IMR-90 (cell line): ENCODE data around the gene EHMT1. TPM values are rescaled to one million over a fixed set of nuclear protein-coding genes. Genes with fewer than 3 reads are reported as not detected.

Experiments used
- ATAC-seq: fragments of 200-7000 bp; cut with Tn5 transposase; 2 replicates; pipeline ENCODE4 v1.9.1; 2020; ENCODE audit warnings: low read depth, mild to moderate bottlenecking, moderate library complexity
- BruUV-seq: library from RNA; stranded (reverse); fragments of 400-500 nt; replicated peaks from 2 replicates; lab custom pipeline; 2021; lab: Mats Ljungman, UMichigan
- CTCF ChIA-PET: fragments of 300-600 bp; formaldehyde crosslinking; extraction: SDS; loops from one replicate; lab custom pipeline; 2021; ENCODE audit warnings: antibody characterized with exemption; lab: Yijun Ruan, JAX
- POLR2A ChIA-PET: fragments of 300-600 bp; sonication (Branson Sonifier 250); formaldehyde crosslinking; loops from one replicate; lab custom pipeline; 2022; ENCODE audit warnings: antibody characterized with exemption; ENCODE audit not compliant: unreplicated experiment; lab: Charles Lee
- DNase-seq: peaks from one replicate; pipeline ENCODE4 v3.0.0; 2013
- H2AFZ ChIP-seq: replicated peaks from 2 replicates; pipeline ENCODE3; 2013; ENCODE audit warnings: low read length, mild to moderate bottlenecking; ENCODE audit not compliant: poor library complexity
- H2AK5ac ChIP-seq: 2 replicates; pipeline ENCODE4 v1.6.1; 2013; ENCODE audit warnings: low read depth, low read length, inconsistent platforms
- H2AK9ac ChIP-seq: replicated peaks from 2 replicates; pipeline ENCODE3; 2013; ENCODE audit warnings: mild to moderate bottlenecking, low read depth, low read length, moderate library complexity; ENCODE audit not compliant: poor library complexity
- H2BK120ac ChIP-seq: 2 replicates; pipeline ENCODE4 v1.6.1; 2013; ENCODE audit warnings: low read depth, low read length, inconsistent platforms
- H2BK15ac ChIP-seq: 3 replicates; pipeline ENCODE4 v1.6.1; 2013; ENCODE audit warnings: low read depth, low read length, inconsistent platforms
- H2BK20ac ChIP-seq: 2 replicates; pipeline ENCODE4 v1.6.1; 2013; ENCODE audit warnings: low read depth, mild to moderate bottlenecking, inconsistent platforms, low read length, moderate library complexity
- H2BK5ac ChIP-seq: 2 replicates; pipeline ENCODE4 v1.6.1; 2013; ENCODE audit warnings: mild to moderate bottlenecking, low read depth, low read length, inconsistent platforms; ENCODE audit not compliant: poor library complexity, severe bottlenecking
- H3K14ac ChIP-seq: replicated peaks from 2 replicates; pipeline ENCODE4 v1.6.1; 2013; ENCODE audit warnings: low read depth, low read length, inconsistent platforms
- H3K18ac ChIP-seq: 2 replicates; pipeline ENCODE4 v1.6.1; 2013; ENCODE audit warnings: low read depth, low read length, control low read depth
- H3K23ac ChIP-seq: 2 replicates; pipeline ENCODE4 v1.6.1; 2013; ENCODE audit warnings: low read depth, low read length, inconsistent platforms
- H3K27ac ChIP-seq: 2 replicates; pipeline ENCODE4 v1.5.1; 2013; ENCODE audit warnings: mild to moderate bottlenecking, control low read depth, low read length; ENCODE audit not compliant: insufficient read depth
- H3K27me3 ChIP-seq: 2 replicates; pipeline ENCODE4 v1.6.1; 2013; ENCODE audit warnings: low read length; ENCODE audit not compliant: control insufficient read depth, insufficient read depth
- H3K36me3 ChIP-seq: 2 replicates; pipeline ENCODE4 v1.6.1; 2013; ENCODE audit warnings: low read length, mixed read lengths; ENCODE audit not compliant: control insufficient read depth, insufficient read depth
- H3K4ac ChIP-seq: 2 replicates; pipeline ENCODE4 v1.6.1; 2013; ENCODE audit warnings: low read depth, low read length, inconsistent platforms
- H3K4me1 ChIP-seq: 2 replicates; pipeline ENCODE4 v1.6.1; 2013; ENCODE audit warnings: low read length, mixed read lengths; ENCODE audit not compliant: control insufficient read depth, insufficient read depth
- H3K4me2 ChIP-seq: 2 replicates; pipeline ENCODE4 v1.6.1; 2013; ENCODE audit warnings: low read depth, mild to moderate bottlenecking, control low read depth, low read length, moderate library complexity
- H3K4me3 ChIP-seq: 2 replicates; pipeline ENCODE4 v1.5.1; 2013; ENCODE audit warnings: low read depth, mild to moderate bottlenecking, control low read depth, low read length, moderate library complexity; ENCODE audit not compliant: insufficient read depth
- H3K56ac ChIP-seq: 2 replicates; pipeline ENCODE4 v1.6.1; 2013; ENCODE audit warnings: low read length, inconsistent platforms; ENCODE audit not compliant: insufficient read depth; ENCODE audit errors: extremely low read depth
- H3K79me1 ChIP-seq, 2 experiments: 2 replicates each; pipeline ENCODE4 v1.6.1; 2013; ENCODE audit warnings: low read length in 2 of 2, inconsistent platforms in 1 of 2, low read depth in 1 of 2
- H3K9ac ChIP-seq: 2 replicates; pipeline ENCODE4 v1.6.1; 2013; ENCODE audit warnings: low read depth, low read length, control low read depth
- H3K9me1 ChIP-seq: 2 replicates; pipeline ENCODE4 v1.6.1; 2013; ENCODE audit warnings: low read length, inconsistent platforms; ENCODE audit not compliant: insufficient read depth
- H3K9me3 ChIP-seq: 2 replicates; pipeline ENCODE4 v1.6.1; 2013; ENCODE audit warnings: low read length; ENCODE audit not compliant: control insufficient read depth, insufficient read depth
- H4K20me1 ChIP-seq: 2 replicates; pipeline ENCODE4 v1.6.1; 2013; ENCODE audit warnings: low read length, inconsistent platforms; ENCODE audit not compliant: insufficient read depth
- H4K5ac ChIP-seq: 2 replicates; pipeline ENCODE4 v1.6.1; 2013; ENCODE audit warnings: mild to moderate bottlenecking, low read depth, low read length, control low read depth
- H4K8ac ChIP-seq, 2 experiments: 2 replicates each; pipeline ENCODE4 v1.6.1; 2013; ENCODE audit warnings: low read depth in 2 of 2, low read length in 2 of 2, control low read depth in 1 of 2, inconsistent platforms in 1 of 2
- H4K91ac ChIP-seq: 2 replicates; pipeline ENCODE4 v1.6.1; 2013; ENCODE audit warnings: low read depth, low read length, inconsistent platforms; ENCODE audit not compliant: insufficient read depth
- BHLHE40 ChIP-seq: fragments of 150-350 bp; IDR thresholded peaks from 2 replicates; pipeline ENCODE4 v1.6.1; 2016; ENCODE audit warnings: mild to moderate bottlenecking, low read depth, low read length
- CEBPB ChIP-seq: IDR thresholded peaks from 2 replicates; pipeline ENCODE4 v1.6.1; 2012; ENCODE audit warnings: low read depth, low read length, improper control_type of control experiment
- CHD1 ChIP-seq: IDR thresholded peaks from 2 replicates; pipeline ENCODE4 v1.6.1; 2012; ENCODE audit warnings: low read depth, low read length, improper control_type of control experiment
- CTCF ChIP-seq: conservative IDR thresholded peaks from 2 replicates; pipeline ENCODE4 v1.5.1; 2012; ENCODE audit warnings: mild to moderate bottlenecking, low read depth, low read length, improper control_type of control experiment
- ELK1 ChIP-seq: fragments of 150-350 bp; IDR thresholded peaks from 2 replicates; pipeline ENCODE4 v1.6.1; 2016; ENCODE audit warnings: low read depth, mild to moderate bottlenecking, low read length, moderate library complexity, borderline replicate concordance
- FOS ChIP-seq: fragments of 150-350 bp; IDR thresholded peaks from 2 replicates; pipeline ENCODE4 v1.6.1; 2016; ENCODE audit warnings: low read depth, low read length
- MAFK ChIP-seq: IDR thresholded peaks from 2 replicates; pipeline ENCODE4 v1.6.1; 2012; ENCODE audit warnings: low read depth, low read length, improper control_type of control experiment
- MAZ ChIP-seq: IDR thresholded peaks from 2 replicates; pipeline ENCODE4 v1.6.1; 2012; ENCODE audit warnings: low read depth, mild to moderate bottlenecking, low read length, improper control_type of control experiment, moderate library complexity, borderline replicate concordance
- MXI1 ChIP-seq: IDR thresholded peaks from 2 replicates; pipeline ENCODE4 v1.6.1; 2012; ENCODE audit warnings: low read depth, mild to moderate bottlenecking, low read length, moderate library complexity, borderline replicate concordance
- NFE2L2 ChIP-seq: fragments of 150-350 bp; IDR thresholded peaks from 2 replicates; pipeline ENCODE4 v1.6.1; 2016; ENCODE audit warnings: low read depth, mild to moderate bottlenecking, low read length
- POLR2A ChIP-seq: IDR thresholded peaks from 2 replicates; pipeline ENCODE4 v1.6.1; 2012; ENCODE audit warnings: mild to moderate bottlenecking, low read depth, low read length
- RAD21 ChIP-seq: IDR thresholded peaks from 2 replicates; pipeline ENCODE4 v1.6.1; 2012; ENCODE audit warnings: low read length, improper control_type of control experiment
- RCOR1 ChIP-seq: IDR thresholded peaks from 2 replicates; pipeline ENCODE4 v1.6.1; 2012; ENCODE audit warnings: mild to moderate bottlenecking, low read length, improper control_type of control experiment; ENCODE audit not compliant: insufficient replicate concordance
- RFX5 ChIP-seq: IDR thresholded peaks from 2 replicates; pipeline ENCODE4 v1.8.0; 2012; ENCODE audit warnings: low read depth, mild to moderate bottlenecking, low read length, moderate library complexity
- SMC3 ChIP-seq: fragments of 150-350 bp; IDR thresholded peaks from 2 replicates; pipeline ENCODE4 v1.6.1; 2016; ENCODE audit warnings: low read depth, mild to moderate bottlenecking, antibody characterized with exemption, low read length, moderate library complexity
- USF2 ChIP-seq: fragments of 150-350 bp; IDR thresholded peaks from 2 replicates; pipeline ENCODE4 v1.6.1; 2017; ENCODE audit warnings: mild to moderate bottlenecking, antibody characterized with exemption, low read length, low read depth
- WGBS, 2 experiments: methylation state at CpG; one replicate each; pipeline versions ENCODE4 v1.1.5 to v1.1.7; 2013; ENCODE audit warnings: missing lambda C conversion rate in 2 of 2; ENCODE audit not compliant: insufficient read length in 1 of 2; ENCODE audit errors: extremely low coverage in 2 of 2; 5-methylcytosine and 5-hydroxymethylcytosine counted together
- dilution Hi-C: fragments of 300-500 bp; cut with HindIII; formaldehyde crosslinking; loops from one replicate; pipeline ENCODE4 v1.14.3; 2018; ENCODE audit warnings: low sequenced_read_pairs; ENCODE audit not compliant: unreplicated experiment
- in situ Hi-C: fragments of 300-500 bp; cut with MboI; formaldehyde crosslinking; loops from 3 replicates; pipeline ENCODE4 v1.14.3; 2019; ENCODE audit warnings: low sequenced_read_pairs, inconsistent platforms, mixed read lengths
- intact Hi-C: fragments of 100-400 bp; cut with micrococcal nuclease; formaldehyde crosslinking; loops from 2 replicates; pipeline ENCODE4 v1.10.0; 2022
- polyA plus RNA-seq, 3 experiments: library from polyadenylated mRNA; depleted of rRNA; stranded (reverse); fragments of >200 nt; gene quantifications; 2 replicates each; pipeline ENCODE4 v1.2.3, GENCODE V29; 2012; ENCODE audit warnings: low replicate concordance in 1 of 3
- total RNA-seq: library from RNA; depleted of rRNA; stranded (reverse); fragments of >200 nt; gene quantifications from 2 replicates; pipeline ENCODE4 v1.2.3, GENCODE V29; 2012

Gene EHMT1
- total and polyA plus RNA-seq, 2 of the 4 experiments (the other 2 are of a cell fraction) = 32.8 to 35.1 TPM

DNA sequence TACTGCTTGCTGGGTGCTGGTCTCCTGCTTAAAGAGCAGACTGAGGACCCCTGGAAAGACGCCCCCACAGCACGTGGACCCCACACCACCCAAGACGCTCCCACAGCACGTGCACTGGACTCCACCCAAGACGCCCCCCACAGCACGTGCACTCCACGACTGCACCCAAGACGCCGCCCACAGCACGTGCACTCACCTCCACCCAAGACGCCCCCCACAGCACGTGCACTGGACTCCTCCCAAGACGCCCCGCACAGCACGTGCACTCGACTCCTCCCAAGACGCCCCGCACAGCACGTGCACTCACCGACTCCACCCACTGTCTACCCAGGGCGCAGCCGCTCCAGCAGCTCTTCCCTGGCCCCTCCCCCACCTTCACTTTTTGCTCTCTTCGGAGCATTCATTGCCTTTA is 50.5 kb downstream of the EHMT1 start:
- no peak overlapping the region for H3K14ac ChIP-seq
- H3K9me3 ChIP-seq = no peaks in the 10 kb centered on the region
- no peak overlapping the region for H3K9ac ChIP-seq
- H3K79me1 ChIP-seq = peaks cover 51 to 83% of the 10 kb centered on the region in 2 experiments
- no peak overlapping the region for H3K4me3 ChIP-seq
- dilution Hi-C loops = no loop called here
- no peak overlapping the region for H3K4me2 ChIP-seq
- no peak overlapping the region for H4K8ac ChIP-seq
- no peak overlapping the region for H3K4ac ChIP-seq
- 96% methylated on average over 17 of the region's 23 CpGs; no CpG with 5 or more reads in 1 of the 2 experiments for WGBS, 2 experiments
- in situ Hi-C loops = no loop called here
- peaks cover 77% of the 10 kb centered on the region for H4K20me1 ChIP-seq
- no peak overlapping the region for H2BK120ac ChIP-seq
- no peak overlapping the region for H2BK5ac ChIP-seq
- no peak overlapping the region for H2BK20ac ChIP-seq
- no peak for TF ChIP-seq RAD21
- TF ChIP-seq CHD1 = no peak
- no peak for TF ChIP-seq RFX5
- no peak for TF ChIP-seq BHLHE40
- TF ChIP-seq MAZ = no peak
- TF ChIP-seq FOS = no peak
- TF ChIP-seq MXI1 = no peak
- TF ChIP-seq CEBPB = no peak
- TF ChIP-seq USF2 = no peak
- no peak for TF ChIP-seq RCOR1
- TF ChIP-seq CTCF = no peak
- no peak for TF ChIP-seq MAFK
- TF ChIP-seq NFE2L2 = no peak
- TF ChIP-seq ELK1 = no peak
- no peak for TF ChIP-seq SMC3
- TF ChIP-seq POLR2A = no peak
- H4K5ac ChIP-seq = no peak overlapping the region
- intact Hi-C loops = no loop called here
- ATAC-seq (no peak), DNase-seq (no peak)
- H4K91ac ChIP-seq = no peak overlapping the region
- peaks cover 14% of the 10 kb centered on the region for H3K9me1 ChIP-seq
- no TSS peak for BruUV-seq
- peak overlapping the region; percentile 24 for H2AFZ ChIP-seq
- H3K36me3 ChIP-seq = peaks cover 6% of the 10 kb centered on the region
- H3K27ac ChIP-seq = no peak overlapping the region
- peak overlapping the region; percentile 25 for H2AK9ac ChIP-seq
- ChIA-PET CTCF (no interaction called here), POLR2A (no interaction called here)
- no peak overlapping the region for H2BK15ac ChIP-seq
- no peaks in the 10 kb centered on the region for H3K27me3 ChIP-seq
- H3K4me1 ChIP-seq = peaks cover 17% of the 10 kb centered on the region
- H3K23ac ChIP-seq = no peak overlapping the region
- H3K56ac ChIP-seq = no peak overlapping the region
- H2AK5ac ChIP-seq = no peak overlapping the region
- no peak overlapping the region for H3K18ac ChIP-seq
